Type B pancreatic cell (in vitro differentiated cells): ENCODE data around the gene ATRNL1. TPM values are rescaled to one million over a fixed set of nuclear protein-coding genes. Genes with fewer than 3 reads are reported as not detected.

Experiments used
- DNase-seq: peaks from one replicate; pipeline ENCODE4 v3.0.0; 2021; ENCODE audit warnings: mixed read lengths; ENCODE audit not compliant: unreplicated experiment; ENCODE audit errors: extremely low spot score
- H3K27ac Mint-ChIP-seq: 2 replicates; pipeline ENCODE4 v1.8.0; 2021; ENCODE audit warnings: mild to moderate bottlenecking, mixed read lengths
- H3K27me3 Mint-ChIP-seq: 2 replicates; pipeline ENCODE4 v1.8.0; 2021; ENCODE audit warnings: mixed read lengths
- H3K36me3 Mint-ChIP-seq: 2 replicates; pipeline ENCODE4 v1.8.0; 2021; ENCODE audit warnings: mixed read lengths
- H3K4me1 Mint-ChIP-seq: one replicate; pipeline ENCODE4 v1.8.0; 2021; ENCODE audit warnings: mixed read lengths; ENCODE audit not compliant: unreplicated experiment
- H3K4me3 Mint-ChIP-seq: 2 replicates; pipeline ENCODE4 v1.8.0; 2021; ENCODE audit warnings: mild to moderate bottlenecking, mixed read lengths
- H3K9me3 Mint-ChIP-seq: 2 replicates; pipeline ENCODE4 v1.8.0; 2021; ENCODE audit warnings: mixed read lengths
- CTCF ChIP-seq: fragments of 200-600 bp; sonication (generic); conservative IDR thresholded peaks from 2 replicates; pipeline ENCODE4 v1.5.0; 2021; ENCODE audit warnings: antibody characterized with exemption, mild to moderate bottlenecking
- total RNA-seq: library from RNA; stranded (reverse); gene quantifications from 2 replicates; pipeline ENCODE4 v1.2.1, GENCODE V29; 2021; ENCODE audit warnings: low replicate concordance

Gene ATRNL1
- total RNA-seq, 1 donor from 2014 or later, result 38.4 TPM

GRCh38 chr10:115909962-115910731 is 817.0 kb downstream of the ATRNL1 start:
- no peak for DNase-seq
- TF ChIP-seq CTCF, result no peak
- Mint-ChIP-seq H3K27ac (no peak overlapping the region), H3K4me1 (peaks cover 16% of the 10 kb centered on the region), H3K27me3 (no peaks in the 10 kb centered on the region), H3K9me3 (no peaks in the 10 kb centered on the region), H3K4me3 (no peak overlapping the region), H3K36me3 (no peaks in the 10 kb centered on the region)

GRCh38 chr10:115914475-115914874 is 821.3 kb downstream of the ATRNL1 start:
- no peaks in the 10 kb centered on the region for H3K4me1 Mint-ChIP-seq
- no peak for DNase-seq
- H3K9me3 Mint-ChIP-seq, result no peaks in the 10 kb centered on the region
- H3K36me3 Mint-ChIP-seq, result no peaks in the 10 kb centered on the region
- no peak overlapping the region for H3K4me3 Mint-ChIP-seq
- TF ChIP-seq CTCF, result no peak
- no peaks in the 10 kb centered on the region for H3K27me3 Mint-ChIP-seq
- H3K27ac Mint-ChIP-seq, result no peak overlapping the region

- no peak for DNase-seq
- Mint-ChIP-seq H3K9me3 (no peaks in the 10 kb centered on the region), H3K4me1 (no peaks in the 10 kb centered on the region), H3K27me3 (no peaks in the 10 kb centered on the region), H3K36me3 (no peaks in the 10 kb centered on the region), H3K27ac (no peak overlapping the region), H3K4me3 (no peak overlapping the region)
- TF ChIP-seq CTCF, result no peak
Measured at GRCh38 chr10:115915429-115915828, 822.3 kb downstream of the ATRNL1 start.

GRCh38 chr10:115918812-115919211 is 825.6 kb downstream of the ATRNL1 start:
- Mint-ChIP-seq H3K27me3 (no peaks in the 10 kb centered on the region), H3K4me3 (no peak overlapping the region), H3K4me1 (no peaks in the 10 kb centered on the region), H3K9me3 (no peaks in the 10 kb centered on the region), H3K36me3 (no peaks in the 10 kb centered on the region), H3K27ac (no peak overlapping the region)
- no peak for DNase-seq
- TF ChIP-seq CTCF, result no peak

DNA sequence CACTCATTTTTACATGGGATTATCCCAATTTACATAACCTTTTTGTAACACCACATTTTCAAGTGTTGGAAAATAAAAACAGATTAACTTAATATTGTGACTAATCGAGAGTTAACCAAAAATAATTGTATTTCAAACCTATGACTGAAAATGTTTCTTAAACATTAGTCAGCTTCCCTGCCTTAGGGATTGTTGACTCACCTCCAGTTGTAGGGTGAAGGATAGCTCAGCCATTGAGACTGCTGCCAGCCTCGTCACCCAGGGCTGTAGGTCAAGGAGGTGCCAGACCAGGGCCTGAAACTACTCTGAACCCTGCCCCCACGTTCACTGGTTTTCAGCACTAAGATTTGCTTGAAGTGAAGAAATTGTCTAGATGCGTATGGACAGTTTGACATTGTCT is 828.6 kb downstream of the ATRNL1 start:
- Mint-ChIP-seq H3K4me3 (no peak overlapping the region), H3K9me3 (no peaks in the 10 kb centered on the region)
- DNase-seq, result no peak

More for the DNA sequence above, 828.6 kb downstream of the ATRNL1 start:
- H3K4me1 Mint-ChIP-seq, result no peaks in the 10 kb centered on the region
- no peak for TF ChIP-seq CTCF
- H3K36me3 Mint-ChIP-seq, result no peaks in the 10 kb centered on the region
- H3K27ac Mint-ChIP-seq, result no peak overlapping the region
- H3K27me3 Mint-ChIP-seq, result peaks cover 1% of the 10 kb centered on the region
